ENCODE data around the gene DBX2. TPM values are rescaled to one million over a fixed set of nuclear protein-coding genes. Genes with fewer than 3 reads are reported as not detected.
"Not testable (repeated sequence)": the region's sequence is repeated elsewhere in the genome, so short reads cannot be mapped to it uniquely, and the experiment has no call there.

DBX2 gene
- total RNA-seq, 2 donors from 2014 or later: 0.19 to 0.93 TPM

GRCh38 chr12:45017916-45018315, 33.0 kb downstream of the DBX2 start:
- intact Hi-C loops (cut with DNase I): no loop called here

GRCh38 chr12:45014396-45014795, 36.5 kb downstream of the DBX2 start:
- DNase-seq (ENCODE audit: low spot score): no peak
- intact Hi-C loops (cut with DNase I): no loop called here

More at GRCh38 chr12:45017916-45018315, 33.0 kb downstream of the DBX2 start:
- DNase-seq (ENCODE audit: low spot score): no peak

GRCh38 chr12:45012749-45013148, 38.1 kb downstream of the DBX2 start:
- DNase-seq (ENCODE audit: low spot score): no peak
- intact Hi-C loops (cut with DNase I): no loop called here

- intact Hi-C loops (cut with DNase I): no loop called here
Observed at GRCh38 chr12:45010059-45010458, 40.8 kb downstream of the DBX2 start.

GRCh38 chr12:45008211-45008610, 42.7 kb downstream of the DBX2 start:
- no peak for DNase-seq (ENCODE audit: low spot score)
- intact Hi-C loops (cut with DNase I): no loop called here

More at GRCh38 chr12:45010059-45010458, 40.8 kb downstream of the DBX2 start:
- DNase-seq (ENCODE audit: low spot score): no peak

- intact Hi-C loops (cut with DNase I): no loop called here
- no peak for DNase-seq (ENCODE audit: low spot score)
Observed at GRCh38 chr12:44999355-44999754, 51.5 kb downstream of the DBX2 start.

- intact Hi-C loops (cut with DNase I): no loop called here
- DNase-seq (ENCODE audit: low spot score): no peak
Observed at GRCh38 chr12:44993161-44993560, 57.7 kb downstream of the DBX2 start.

GRCh38 chr12:44984863-44985262, 66.0 kb downstream of the DBX2 start:
- DNase-seq (ENCODE audit: low spot score); intact Hi-C loops (cut with DNase I): not testable (repeated sequence)

- intact Hi-C loops (cut with DNase I): no loop called here
- DNase-seq (ENCODE audit: low spot score): no peak
Observed at GRCh38 chr12:44979918-44980317, 71.0 kb downstream of the DBX2 start.

- DNase-seq (ENCODE audit: low spot score): no peak
- intact Hi-C loops (cut with DNase I): no loop called here
Observed at GRCh38 chr12:44976246-44976645, 74.7 kb downstream of the DBX2 start.

GRCh38 chr12:44972746-44973421, 78.0 kb downstream of the DBX2 start:
- intact Hi-C loops (cut with DNase I): no loop called here
- no peak for DNase-seq (ENCODE audit: low spot score)

- DNase-seq (ENCODE audit: low spot score): no peak
Observed at GRCh38 chr12:44968965-44969364, 81.9 kb downstream of the DBX2 start.

More at GRCh38 chr12:44968965-44969364, 81.9 kb downstream of the DBX2 start:
- intact Hi-C loops (cut with DNase I): no loop called here

Other genes with a start within 250 kb of the DBX2 start
- gene NELL2, start 174.8 kb downstream of the DBX2 start, total RNA-seq: 1 to 10 TPM in 1 of 2 donors, under 1 TPM in 1; 0.52 to 1.3 TPM
- gene ANO6, start 165.0 kb upstream of the DBX2 start, total RNA-seq: 10 to 100 TPM; 74.8 to 76.6 TPM

Data from posterior vena cava (tissue), 2 donors.